HUES64 (cell line): Measurements from ENCODE around the gene KCNK10.

ENCODE experiments used
- H3K27ac ChIP-seq: 2 replicates; pipeline ENCODE4 v1.7.0; 2013; ENCODE audit warnings: low read depth, low read length, inconsistent platforms
- H3K27me3 ChIP-seq: 2 replicates; pipeline ENCODE4 v1.6.1; 2013; ENCODE audit warnings: mild to moderate bottlenecking, low read length; ENCODE audit not compliant: insufficient read depth
- H3K36me3 ChIP-seq: 2 replicates; pipeline ENCODE4 v1.6.1; 2013; ENCODE audit warnings: mild to moderate bottlenecking, low read length; ENCODE audit not compliant: insufficient read depth
- H3K4me1 ChIP-seq: 2 replicates; pipeline ENCODE4 v1.6.1; 2013; ENCODE audit warnings: mild to moderate bottlenecking, low read length, moderate library complexity; ENCODE audit not compliant: insufficient read depth
- H3K4me3 ChIP-seq: 2 replicates; pipeline ENCODE4 v1.5.1; 2013; ENCODE audit warnings: mild to moderate bottlenecking, low read length, moderate library complexity
- H3K9ac ChIP-seq: 2 replicates; pipeline ENCODE4 v1.6.1; 2013; ENCODE audit warnings: mild to moderate bottlenecking, low read depth, low read length
- H3K9me3 ChIP-seq: 2 replicates; pipeline ENCODE4 v1.6.1; 2013; ENCODE audit warnings: low read depth, low read length; ENCODE audit not compliant: insufficient read depth
- WGBS: fragments of 150-250, 120-280 bp; methylation state at CpG from one replicate; pipeline ENCODE4 v1.1.7; 2013; ENCODE audit warnings: missing lambda C conversion rate; 5-methylcytosine and 5-hydroxymethylcytosine counted together

The KCNK10 gene

DNA sequence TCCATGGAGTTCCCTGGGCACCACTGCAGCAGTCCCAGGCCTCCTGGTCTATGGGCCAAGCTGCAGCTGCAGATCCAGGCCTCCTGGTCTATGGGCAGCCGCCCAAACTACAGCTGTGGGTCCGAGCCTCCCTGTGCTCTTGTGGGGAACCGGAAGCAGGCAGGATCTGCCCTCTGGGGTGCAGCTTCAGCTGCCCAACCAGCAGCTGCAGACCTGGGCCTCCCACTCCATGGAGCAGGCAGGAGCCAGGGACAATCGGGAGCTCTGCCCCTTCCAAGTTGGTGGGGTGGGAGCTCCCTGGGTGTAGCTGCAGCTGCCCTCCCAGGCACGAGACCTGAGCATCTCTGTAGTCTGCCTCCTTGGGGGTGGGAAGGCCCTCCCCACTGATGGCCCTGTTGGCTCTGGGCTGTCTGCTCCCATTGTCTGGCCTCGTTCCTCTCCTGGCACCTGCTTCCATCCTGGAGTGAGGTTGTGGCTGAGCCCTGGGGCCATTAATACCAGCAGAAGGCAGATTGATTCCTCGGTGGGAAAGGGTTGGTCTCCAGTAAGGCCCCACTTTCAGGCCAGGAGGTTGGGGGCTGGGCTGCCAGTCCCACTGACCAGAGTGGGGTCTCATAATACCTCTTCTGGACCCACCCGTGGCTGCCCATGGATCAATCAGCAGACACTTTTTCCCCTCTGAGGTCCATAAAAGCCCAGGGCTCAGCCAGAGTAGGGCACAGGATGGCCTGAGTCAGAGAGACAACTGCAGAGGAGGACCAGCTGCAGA, 176.0 kb downstream of the KCNK10 start:
- 0 out of 2 replicates have a peak, but pooled peaks cover 5% of the 10 kb centered on the region for H3K9me3 ChIP-seq
- H3K4me1 ChIP-seq: no peaks in the 10 kb centered on the region
- 94% methylated on average over 8 of the region's 8 CpGs for WGBS
- no peak overlapping the region for H3K9ac ChIP-seq
- H3K27ac ChIP-seq: no peak overlapping the region
- H3K4me3 ChIP-seq: no peak overlapping the region
- H3K27me3 ChIP-seq: no peaks in the 10 kb centered on the region
- H3K36me3 ChIP-seq: no peaks in the 10 kb centered on the region

DNA sequence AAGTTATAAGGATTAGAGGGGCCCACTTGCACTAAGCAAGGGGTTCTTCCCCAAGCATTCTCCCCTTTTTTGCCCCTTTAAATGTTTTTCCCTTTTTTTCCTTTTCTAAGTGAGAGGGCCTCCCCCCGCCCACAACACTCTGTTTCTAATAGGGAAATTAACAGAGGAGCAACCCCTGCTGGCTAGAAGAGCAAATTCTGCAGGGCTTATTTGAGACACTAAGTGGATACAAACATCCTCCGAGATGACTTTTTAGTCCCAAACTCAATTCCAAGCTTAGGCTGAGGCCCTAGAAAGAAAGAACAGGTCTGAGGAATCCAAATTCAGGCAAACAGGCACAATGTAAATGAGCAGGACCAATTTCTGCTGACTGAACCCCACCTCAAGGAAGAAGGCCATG, 179.3 kb downstream of the KCNK10 start:
- Histone ChIP-seq H3K9me3 (0 out of 2 replicates have a peak, but pooled peaks cover 5% of the 10 kb centered on the region), H3K4me1 (no peaks in the 10 kb centered on the region), H3K27ac (no peak overlapping the region), H3K27me3 (no peaks in the 10 kb centered on the region), H3K9ac (no peak overlapping the region), H3K36me3 (no peaks in the 10 kb centered on the region), H3K4me3 (no peak overlapping the region)
- WGBS: 83% methylated on average over 2 of the region's 2 CpGs

DNA sequence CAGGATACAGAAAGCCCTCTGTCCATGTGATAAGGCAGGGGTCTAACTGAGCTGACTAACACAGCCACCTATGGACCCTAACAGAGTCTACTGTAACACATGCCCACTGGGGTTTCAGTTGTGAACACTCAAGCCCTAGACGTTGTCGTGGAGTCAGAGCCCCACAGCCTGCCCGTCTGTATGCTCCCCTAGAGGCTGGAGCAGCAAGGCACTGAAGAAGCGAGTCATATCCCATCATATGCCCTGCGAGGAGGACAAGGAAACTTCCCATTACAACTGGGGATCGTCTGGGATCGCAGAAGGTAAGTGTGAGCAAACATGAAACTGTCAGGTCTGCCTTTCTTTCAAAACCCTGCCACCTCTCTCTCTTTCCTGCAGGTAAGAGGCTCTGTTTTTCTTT, 180.1 kb downstream of the KCNK10 start:
- Histone ChIP-seq H3K9me3 (0 out of 2 replicates have a peak, but pooled peaks cover 5% of the 10 kb centered on the region), H3K27me3 (no peaks in the 10 kb centered on the region), H3K27ac (no peak overlapping the region), H3K9ac (no peak overlapping the region), H3K36me3 (no peaks in the 10 kb centered on the region), H3K4me3 (no peak overlapping the region), H3K4me1 (no peaks in the 10 kb centered on the region)
- 82% methylated on average over 7 of the region's 7 CpGs for WGBS

DNA sequence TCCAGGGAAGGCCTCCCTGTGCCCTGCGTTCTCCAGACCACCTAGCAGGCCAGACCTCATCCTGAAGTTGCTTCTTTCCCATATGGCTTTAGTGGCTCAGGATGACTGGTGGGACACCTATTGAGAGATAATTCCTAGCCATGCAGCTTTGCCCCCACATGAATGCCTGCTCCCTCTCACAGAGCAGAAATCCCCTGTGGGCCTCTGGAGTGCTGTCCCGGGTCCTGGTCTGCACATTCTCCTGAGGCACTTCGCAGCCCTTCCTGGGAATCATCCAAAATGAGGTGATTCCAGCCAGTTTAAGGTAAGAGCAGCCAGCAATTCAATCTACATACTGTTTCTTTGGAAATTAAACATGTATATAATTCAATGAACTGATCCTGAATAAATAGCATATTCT, 182.2 kb downstream of the KCNK10 start:
- no peak overlapping the region for H3K9ac ChIP-seq
- H3K9me3 ChIP-seq: no peaks in the 10 kb centered on the region
- H3K4me1 ChIP-seq: no peaks in the 10 kb centered on the region
- H3K36me3 ChIP-seq: no peaks in the 10 kb centered on the region
- no peak overlapping the region for H3K27ac ChIP-seq
- WGBS: 84% methylated on average over 3 of the region's 3 CpGs
- H3K4me3 ChIP-seq: no peak overlapping the region
- no peaks in the 10 kb centered on the region for H3K27me3 ChIP-seq

DNA sequence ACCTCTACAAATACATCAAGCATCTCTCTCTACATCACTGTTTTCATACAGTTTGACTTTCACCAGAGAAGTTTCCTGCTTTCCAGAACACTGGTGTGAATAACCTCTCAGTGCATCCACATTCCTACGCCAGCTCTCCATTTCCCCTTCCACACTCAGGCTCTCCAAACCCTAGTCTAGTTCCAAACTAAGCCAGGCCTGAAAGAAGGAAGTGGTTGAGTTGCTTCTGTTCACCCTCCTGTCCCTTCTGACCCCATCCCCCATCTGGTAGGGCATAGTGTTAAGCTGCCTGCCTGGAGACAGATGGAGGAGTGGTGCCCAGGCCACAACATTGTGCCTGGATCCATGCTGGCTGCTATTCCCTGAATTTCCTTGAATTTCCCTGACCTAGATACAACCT, 185.7 kb downstream of the KCNK10 start:
- 88% methylated on average over 1 of the region's 1 CpG for WGBS

More for the DNA sequence above, 185.7 kb downstream of the KCNK10 start:
- Histone ChIP-seq H3K4me1 (no peaks in the 10 kb centered on the region), H3K4me3 (no peak overlapping the region), H3K9me3 (no peaks in the 10 kb centered on the region), H3K36me3 (no peaks in the 10 kb centered on the region), H3K27ac (no peak overlapping the region), H3K27me3 (no peaks in the 10 kb centered on the region), H3K9ac (no peak overlapping the region)
